ENCODE data around the gene DUS1L.

DUS1L gene

DNA sequence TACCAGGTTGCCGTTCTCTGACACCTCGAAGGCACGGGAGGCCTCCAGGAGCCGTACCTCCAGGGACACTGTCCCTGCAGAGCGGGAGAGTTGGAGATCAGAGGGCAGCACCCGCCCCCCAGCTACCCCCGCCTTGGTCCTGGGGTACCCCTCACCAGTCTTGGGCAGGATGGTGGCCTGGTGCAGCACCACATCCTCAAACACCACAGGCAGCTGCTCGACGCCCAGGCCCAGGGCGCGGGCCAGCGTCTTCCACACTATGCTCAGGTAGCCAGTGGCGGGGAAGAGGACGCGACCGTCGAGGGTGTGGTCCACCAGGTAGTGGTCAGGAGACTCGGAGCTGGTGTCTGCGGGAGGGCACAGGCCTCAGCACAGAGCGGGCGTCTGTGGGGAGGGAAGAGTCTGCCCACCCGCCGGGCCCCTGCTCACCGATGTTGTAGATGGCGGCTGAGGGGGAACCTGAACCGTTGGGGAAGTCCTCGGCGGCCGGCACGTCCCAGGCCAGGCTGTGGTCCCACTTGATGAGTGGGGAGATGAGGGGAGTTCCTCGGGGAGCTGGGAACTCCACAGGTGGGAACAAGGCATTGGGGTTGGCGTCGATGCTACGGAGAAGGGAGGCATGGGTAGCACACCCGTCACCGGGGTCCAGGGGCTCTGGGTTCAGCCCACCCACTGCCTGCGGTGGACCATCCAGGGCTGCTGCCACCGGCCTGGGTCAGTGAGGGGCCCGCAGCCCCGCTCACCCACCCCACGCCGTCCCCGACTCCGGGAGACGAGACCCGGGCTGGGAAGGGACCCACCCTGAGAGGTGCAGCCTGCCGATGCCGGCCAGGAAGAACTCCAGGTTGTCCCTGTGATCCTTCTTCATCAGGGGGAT lies 22.6 kb upstream of the DUS1L start:
- no peak for DNase-seq

DNA sequence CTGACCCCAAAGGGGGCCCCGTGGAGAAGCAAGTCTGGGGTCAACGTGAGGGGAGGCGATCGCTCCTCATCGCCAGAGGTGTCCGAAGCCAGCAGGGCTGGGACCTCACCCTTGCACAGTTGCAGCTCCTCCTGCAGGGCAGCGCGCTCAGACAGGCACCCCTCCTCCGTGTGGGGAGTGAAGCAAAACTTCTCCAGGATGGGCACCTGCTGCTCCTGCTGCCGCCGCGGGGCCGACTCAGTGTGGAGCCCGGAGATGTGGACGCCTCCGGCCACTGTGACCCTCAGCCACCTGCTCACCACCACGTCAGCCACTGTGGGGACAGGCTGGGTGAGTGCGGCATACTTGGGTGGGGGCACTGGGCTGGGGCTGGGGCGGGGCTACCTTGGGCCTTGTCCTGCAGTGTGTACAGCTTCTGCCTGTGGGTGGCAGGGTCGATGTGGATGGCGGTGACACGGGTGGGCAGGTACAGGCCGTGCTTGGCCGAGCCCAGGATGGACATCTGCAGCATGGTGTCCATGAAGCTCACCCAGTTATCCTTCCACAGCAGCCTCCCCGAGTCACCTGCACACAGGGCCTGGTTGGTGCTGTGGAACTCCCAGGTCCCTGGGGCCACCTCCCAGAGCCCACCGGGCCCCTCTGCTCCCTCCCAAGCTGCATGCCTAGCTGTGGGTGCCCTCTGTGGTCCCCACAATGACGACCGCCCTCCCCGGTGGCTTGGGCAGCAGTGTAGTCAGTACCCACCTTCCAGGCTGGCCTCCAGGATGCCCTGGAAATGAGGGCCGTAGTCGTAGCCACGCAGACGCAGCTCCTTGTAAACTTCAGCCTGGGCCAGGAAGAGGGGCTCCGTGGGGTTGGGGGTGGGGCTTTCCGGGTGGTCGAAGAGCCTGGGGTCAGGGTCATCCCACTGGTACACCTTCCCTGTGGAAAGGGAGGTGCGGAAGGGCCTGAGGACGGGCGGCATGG lies 21.6 kb upstream of the DUS1L start:
- no peak for DNase-seq

DNA sequence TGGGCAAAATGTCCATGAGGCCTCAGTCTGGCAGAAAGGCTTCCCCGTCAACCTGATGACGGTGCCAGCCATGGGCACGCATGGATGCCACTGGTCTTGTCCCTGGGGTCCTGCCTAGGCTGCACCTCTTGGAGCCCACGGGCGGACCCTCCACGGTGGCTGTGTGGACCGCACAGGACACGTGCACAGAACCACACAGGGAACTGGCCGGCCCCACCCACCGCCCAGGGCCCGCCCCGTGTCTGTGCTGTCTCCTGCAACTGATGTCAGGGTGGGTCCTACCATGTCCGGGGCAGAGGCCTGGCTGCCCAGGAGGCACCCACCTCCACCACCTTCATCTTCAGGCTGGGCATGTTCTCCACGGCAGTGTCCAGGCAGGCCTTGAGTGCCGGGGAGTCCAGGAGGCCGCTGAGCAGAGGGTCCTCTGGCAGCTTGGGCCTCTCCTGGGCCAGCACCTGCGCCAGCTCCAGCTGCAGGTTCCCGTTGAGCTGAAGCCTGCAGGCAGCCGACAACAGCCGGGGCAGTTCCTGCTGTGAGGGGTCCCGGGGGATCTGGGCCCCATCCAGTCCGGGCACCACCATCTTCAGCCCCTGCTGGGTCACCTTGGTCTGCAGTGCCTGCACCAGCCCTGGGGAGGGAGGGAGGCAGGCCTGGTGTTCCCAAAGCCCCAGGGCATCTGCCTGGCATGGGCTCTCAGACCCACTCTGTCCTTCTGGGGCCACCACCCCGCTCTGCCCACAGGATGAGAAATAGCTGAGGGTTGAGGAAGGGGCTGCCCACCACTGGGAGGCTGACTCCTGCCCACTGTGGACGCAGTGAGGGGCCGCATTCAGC lies 20.5 kb upstream of the DUS1L start:
- DNase-seq, result no peak

DNA sequence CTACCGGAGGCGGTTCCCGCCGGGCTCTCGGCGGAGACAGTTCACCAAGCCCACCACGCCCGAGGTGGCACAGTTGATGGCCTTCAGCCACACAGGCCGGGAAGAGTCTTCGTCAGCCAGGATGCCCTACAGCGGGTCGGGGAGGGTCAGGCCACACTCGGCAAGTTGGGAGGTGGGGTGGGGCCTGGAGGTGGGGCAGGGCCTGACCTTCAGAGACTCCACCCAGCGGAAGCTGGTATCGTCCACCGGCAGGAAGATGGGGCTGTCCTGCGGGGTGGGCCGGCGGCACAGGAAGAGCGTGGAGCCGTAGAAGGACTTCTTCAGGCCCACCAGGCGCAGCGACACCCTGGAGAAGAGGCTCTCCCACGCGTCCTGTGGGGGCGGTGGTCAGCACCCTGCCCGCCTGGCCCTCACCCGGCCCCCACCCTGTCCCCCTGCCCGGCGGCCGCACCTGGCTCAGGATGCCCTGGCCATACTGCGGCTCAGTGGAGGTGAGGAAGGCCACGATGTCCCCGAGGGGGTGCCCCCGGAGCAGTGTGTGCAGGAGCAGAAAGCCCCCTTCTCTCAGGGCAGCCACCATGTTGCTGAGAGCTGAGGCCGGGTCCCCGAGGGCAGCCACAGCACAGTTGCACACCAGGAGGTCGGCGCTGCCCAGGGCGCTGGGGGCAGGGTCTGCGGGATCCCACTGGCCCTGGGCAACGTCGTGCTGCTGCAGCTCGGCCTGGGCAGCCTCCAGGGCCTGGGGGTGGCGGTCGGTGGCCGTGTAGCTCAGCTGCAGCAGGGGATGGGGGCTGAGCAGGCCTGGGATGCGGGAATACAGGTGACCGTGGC lies 19.6 kb upstream of the DUS1L start:
- no peak for DNase-seq

DNA sequence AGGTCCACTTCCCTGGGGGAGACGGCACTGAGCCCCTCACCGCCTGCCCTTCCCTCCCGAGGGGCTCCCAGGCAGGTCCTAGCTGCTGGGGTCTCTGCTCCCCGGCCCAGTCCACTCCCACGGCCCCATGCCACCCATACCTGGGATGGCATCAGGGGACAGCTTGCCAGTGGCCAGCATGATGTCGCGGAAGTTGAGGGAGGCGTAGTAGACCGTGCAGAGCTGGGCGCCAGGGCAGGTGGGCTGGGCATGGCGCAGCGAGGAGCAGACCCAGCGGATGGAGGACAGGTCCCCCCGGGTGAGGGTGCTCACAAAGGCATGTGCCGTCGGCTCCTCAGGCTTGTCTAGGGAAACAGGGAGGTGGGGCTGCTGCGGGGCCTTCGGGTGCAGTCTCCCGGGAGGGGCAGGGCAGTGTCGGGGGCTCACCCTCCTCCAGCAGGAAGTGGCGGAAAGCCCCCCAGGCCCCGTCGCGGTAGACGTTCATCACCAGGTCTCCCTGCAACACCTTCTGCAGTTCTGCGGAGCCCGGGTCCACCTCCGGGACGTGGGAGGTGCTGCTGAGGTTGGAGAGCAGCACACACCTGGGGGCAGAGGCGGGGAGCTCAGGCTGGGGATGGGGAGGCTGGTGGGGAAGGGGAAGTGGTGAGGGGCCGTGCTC lies 18.9 kb upstream of the DUS1L start:
- DNase-seq, result no peak

DNA sequence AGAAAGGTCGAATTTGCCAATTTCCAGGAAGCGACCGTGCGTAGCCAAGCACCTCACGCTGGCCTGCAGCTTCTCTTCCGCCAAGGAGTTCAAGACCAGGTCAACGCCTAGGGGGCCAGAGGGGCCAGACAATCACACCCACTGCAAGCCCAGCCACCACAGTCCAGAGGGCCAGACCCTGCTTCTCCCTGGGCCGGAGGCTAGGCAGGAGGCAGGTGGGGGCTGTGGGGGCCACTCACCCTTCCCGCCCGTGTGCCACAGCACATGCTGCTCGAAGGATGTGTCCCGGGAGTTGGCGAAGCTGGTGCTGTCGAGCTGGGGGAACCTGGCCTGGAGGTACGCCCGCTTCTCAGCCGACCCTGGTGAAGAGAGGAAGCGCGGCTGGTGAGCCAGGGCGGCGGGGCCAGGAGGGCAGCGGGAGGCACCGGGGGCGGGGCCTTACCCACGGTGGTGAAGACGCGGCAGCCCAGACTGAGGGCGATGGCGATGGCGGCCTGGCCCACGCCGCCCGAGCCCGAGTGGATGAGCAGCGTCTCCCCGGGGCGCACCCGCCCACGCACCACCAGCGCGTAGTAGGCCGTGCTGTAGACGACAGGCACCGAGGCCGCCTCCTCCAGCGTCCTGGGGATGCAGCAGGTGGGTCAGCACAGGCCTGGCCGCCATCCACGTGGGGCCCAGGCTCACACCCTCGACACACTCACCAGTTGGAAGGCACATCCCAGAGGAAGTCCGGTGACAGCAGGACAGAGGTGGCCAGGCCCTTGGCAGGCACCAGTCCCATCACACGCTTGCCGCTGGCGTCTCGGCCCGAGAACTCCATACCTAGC lies 18.1 kb upstream of the DUS1L start:
- no peak for DNase-seq

DNA sequence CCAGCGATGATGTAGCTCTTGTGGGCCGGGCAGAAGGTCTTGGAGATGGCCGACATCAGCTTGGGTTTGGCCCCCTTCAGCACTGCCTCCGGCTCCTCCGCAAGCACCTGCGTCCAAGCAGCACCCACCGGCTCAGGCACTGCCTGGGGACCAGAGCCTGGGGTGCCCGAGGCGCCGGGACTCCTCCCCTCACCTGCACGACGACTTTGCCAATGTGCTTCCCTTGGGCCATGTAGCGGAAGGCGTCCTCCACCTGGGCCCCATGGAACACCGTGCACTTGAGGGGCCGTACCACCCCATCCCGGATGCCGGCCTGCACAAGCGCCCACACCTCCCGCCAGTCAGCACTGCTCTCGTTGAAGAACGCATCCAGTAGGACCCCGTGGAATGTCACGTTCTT lies 17.4 kb upstream of the DUS1L start:
- no peak for DNase-seq

DNA sequence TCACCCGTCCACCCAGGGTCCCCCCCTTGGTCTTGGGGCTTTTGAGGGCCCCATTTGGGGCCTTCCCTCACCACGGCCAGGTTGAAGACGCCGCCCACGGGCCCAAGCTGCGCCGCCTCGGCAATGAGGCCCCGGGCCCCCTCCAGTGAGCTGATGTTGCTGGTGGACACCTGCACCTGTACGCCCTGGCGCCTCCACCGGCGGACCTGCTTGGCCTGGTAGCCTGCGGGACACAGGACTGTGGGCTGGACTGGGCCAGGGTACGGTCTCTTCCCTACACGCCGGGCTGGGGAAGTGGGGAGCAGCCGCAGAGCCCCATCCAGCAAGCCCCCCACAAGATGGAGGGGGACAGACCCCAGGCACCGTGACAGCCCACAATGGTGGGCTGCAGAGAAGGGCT lies 16.9 kb upstream of the DUS1L start:
- DNase-seq, result no peak

DNA sequence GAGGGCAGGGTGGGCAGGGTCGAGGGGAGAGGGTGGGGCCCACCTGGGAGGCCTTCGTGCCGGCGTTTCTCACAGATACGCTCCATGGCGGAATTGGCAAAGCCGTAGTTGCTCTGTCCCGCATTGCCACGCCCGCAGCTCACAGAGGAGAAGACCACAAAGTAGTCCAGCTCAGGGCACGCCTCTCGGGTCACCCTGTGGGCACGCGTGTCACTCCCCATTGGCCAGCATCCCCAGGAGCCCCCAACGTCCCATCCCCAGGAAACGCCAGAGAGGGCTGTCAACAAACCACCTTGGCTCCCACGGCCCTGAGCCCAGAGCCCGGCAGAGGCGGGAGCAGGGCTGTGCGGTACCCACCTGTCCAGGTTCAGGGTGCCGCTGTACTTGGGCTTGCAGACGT lies 16.4 kb upstream of the DUS1L start:
- DNase-seq, result no peak

DNA sequence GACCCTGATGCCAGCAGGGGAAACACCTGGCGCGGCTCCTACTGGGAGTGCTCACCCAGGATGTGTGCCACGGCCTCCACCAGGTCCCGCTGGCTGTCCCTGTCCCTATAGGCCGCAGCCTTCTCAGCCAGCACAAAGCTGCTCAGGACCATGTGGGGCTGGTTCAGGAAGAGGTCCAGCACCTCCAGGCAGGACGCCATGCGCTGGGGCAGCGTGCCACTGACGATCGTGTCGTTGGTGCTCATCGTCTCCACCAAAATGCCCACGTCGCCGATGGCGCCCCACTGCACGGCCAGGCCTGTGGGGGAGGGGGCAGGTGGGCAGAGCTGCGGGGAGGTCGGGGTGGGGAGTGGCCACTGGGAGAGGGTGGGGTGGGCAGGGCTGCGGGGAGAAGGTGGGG lies 15.9 kb upstream of the DUS1L start:
- no peak for DNase-seq

DNA sequence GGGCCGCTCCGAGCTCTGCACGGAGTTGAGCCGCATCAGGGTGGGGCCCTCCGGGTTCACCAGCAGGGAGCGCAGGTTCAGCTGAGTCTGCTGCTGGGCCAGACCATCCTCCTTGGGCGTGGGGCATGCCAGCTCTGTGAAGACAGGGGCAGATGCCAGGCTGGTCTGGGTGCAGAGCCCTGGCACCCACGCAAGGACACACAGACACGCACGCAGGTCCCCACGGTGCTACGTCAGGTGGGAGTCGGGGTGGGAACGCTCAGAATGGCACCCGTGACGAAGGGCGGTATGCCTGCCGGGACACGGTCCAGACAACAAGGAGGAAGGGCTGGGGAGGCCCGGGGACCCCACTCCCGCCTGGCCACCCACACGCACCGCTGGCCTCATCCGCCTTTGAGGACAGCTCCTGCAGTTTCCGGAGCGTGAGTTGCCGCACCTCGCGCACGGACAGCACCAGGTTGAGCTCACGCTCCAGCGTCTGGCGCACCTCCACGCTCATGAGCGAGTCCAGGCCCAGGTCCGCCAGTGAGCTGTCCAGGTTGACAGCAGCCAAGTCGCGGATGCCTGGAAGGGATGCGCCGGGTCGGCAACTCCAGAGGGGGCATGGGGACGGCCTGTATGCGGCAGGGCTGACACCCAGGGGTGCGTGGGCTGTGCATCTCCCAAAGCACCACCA lies 15.3 kb upstream of the DUS1L start:
- DNase-seq, result no peak

DNA sequence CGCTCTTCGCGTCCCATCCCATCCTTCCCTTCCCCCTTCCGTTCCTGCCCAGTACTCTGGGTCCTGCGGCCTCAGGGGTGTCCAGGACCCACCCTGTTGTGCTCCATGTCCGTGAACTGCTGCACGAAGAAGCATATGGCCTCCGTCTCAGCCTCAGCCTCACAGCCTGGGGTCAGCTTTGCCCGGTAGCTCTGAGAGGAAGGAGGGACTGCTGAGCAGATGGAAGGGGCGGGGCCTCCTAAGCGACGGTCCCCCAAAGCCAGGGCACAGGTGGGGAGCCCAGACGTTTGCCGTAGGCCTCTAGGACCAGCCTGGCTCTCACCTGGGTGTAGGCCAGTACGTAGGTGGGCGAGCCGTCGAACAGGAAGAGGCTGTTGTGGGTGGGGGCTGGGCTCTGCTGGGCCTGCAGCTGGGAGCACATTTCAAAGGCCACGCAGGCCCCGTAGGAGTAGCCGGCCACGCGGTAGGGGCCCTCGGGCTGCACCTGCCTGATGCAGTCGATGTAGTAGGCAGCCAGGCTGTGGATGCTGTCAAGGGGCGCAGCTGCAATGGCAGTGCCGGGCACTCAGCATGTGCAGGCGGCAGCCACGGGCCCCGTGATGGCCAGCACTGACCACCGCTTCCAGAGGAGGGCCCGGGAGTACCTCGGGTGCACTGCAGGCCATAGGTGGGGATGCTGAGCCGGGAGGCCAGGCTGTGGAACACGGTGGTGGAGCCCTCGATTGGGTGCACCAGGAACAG lies 14.6 kb upstream of the DUS1L start:
- no peak for DNase-seq

DNA sequence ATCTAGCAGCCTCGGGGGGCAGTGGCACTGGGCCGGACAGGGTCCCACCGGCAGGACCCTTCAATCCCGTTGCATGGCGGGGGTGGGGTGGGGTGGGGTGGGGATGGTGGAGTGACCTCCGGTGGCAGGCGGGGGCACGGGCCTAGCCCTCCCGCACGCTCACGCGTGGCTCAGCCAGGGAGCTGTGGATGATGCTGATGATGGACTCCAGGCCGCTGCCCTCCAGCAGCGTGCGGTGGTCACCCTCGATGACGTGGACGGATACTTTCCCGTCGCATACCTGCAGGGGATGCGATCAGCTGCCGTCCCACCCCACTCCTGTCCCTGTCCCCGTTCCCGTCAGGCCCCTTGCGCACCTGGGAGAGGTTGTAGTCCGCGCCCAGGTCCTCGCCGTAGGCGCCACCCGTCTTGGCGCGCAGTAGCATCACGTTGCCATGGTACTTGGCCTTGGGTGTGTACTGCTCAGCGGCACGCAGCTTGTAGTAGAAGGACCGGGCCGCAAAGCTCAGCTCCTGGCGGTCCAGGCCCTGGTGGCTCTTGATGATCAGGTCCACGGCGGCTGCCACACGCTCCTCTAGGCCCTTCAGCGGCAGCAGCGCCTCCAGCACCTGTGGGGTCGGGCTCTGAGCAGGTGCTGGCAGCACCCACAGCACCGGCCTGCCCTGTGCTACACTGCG lies 13.5 kb upstream of the DUS1L start:
- no peak for DNase-seq

DNA sequence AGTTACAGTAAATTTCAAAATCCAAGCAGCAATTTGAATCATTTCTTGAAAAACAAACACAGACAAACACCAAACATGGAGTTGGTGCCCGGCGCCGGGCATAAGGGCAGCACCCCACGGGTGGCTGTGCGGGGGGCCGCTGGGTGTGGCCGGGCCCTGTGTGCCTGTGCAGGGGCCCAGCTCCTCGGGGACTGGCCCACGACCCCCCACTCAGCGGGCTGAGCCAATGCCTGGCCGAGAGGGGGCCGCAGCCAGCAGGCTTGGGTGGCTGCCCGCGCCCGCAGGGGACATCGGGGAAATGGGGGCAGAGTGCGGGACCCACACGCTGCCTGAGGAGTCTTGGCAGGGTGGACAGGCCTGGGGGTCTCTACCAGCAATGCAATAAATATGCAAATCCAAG lies 12.8 kb upstream of the DUS1L start:
- DNase-seq, result no peak

DNA sequence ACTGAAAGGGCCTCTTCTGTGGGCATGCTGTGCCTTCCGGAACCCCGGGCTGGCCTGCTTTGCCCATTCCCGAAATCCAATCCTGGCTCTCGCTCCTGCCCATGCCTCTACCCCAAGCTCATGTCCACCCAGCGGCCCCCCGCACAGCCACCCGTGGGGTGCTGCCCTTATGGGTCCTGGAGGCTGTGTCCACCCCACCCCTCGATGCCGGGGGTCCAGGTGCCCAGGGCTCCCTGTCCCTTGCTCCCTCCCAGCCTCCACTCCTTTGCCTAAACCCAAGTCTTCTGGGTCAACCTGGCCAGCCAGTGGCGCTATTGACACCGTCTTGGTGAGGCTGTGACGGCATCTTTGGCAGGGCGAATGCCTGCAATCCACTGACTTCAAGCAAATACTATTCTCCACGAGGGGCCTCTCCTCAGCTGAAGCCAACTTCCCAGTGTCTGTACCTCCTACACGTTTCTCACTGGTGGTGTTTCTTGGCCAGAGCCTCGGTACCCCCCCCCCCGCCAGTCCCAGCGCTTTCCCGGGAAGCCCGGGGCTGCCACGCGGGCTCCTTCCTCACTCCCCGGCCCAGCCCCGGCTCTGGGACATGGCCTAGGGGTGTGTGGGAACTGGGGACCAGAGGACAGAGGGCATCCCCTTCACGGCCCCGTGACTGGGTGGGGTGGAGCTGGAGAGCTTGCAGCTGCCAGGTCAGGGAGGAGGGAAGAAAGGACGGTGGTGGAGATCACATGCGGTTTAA lies 12.2 kb upstream of the DUS1L start:
- no peak for DNase-seq

DNA sequence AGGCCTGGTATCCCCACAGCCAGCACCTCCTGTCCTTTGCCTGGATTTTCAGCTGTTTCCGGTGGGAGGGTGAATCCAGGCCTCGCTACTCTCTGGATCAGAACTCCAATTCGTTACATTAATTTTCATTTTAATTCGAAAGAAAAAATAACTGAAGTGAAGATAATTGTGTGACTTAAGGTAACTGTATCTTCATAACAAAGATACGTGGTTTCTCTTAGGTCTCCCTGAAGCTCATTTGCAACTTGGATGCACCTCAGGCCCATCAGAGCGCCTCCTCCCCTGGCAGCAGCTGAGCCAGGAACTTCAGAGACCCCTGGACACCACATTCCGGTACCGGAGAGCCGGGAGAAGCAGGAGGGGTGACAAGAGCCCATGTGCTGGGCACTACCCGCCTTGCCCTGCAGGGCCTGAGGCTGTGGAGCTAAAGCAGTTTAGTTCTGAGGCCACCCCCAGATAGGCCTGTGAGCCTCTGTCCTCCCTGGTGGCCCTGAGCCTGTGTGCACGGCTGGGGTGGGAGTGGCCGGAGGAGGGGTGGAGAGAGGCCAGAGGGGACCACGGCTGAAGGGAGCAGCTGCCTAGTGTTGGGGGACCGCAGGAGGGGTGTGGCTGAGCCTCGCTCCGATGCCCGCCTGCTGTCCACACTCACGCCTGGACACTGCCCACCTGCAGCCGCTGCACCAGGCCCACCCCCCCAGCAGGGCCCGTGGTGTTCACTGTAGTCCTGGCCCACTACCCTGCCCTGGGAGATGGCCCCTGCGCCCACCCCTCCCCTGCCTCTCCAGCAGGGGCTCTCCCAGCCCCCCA lies 11.4 kb upstream of the DUS1L start:
- DNase-seq, result no peak

All from NCI-H510A treated with DMSO at 0.1 percent for 48 hours (cell line).